GM12878 (cell line): ENCODE data around the gene PCSK5.

Experiments used
- CBX3 ChIP-seq: fragments of 200-600 bp; sonication (generic); IDR thresholded peaks from 2 replicates; pipeline ENCODE4 v1.6.1; 2016; ENCODE audit warnings: low read depth, borderline replicate concordance
- CBX5 ChIP-seq: sonication (generic); IDR thresholded peaks from 2 replicates; pipeline ENCODE4 v1.6.1; 2016; ENCODE audit warnings: low read depth, moderate library complexity, mild to moderate bottlenecking, inconsistent platforms
- CEBPZ ChIP-seq: fragments of 150-350 bp; IDR thresholded peaks from 2 replicates; pipeline ENCODE4 v1.6.1; 2016; ENCODE audit warnings: low read depth, low read length
- EZH2 ChIP-seq: IDR thresholded peaks from 2 replicates; pipeline ENCODE4 v1.6.1; 2012; ENCODE audit warnings: low read depth, mild to moderate bottlenecking, control low read depth, inconsistent platforms, low read length, borderline replicate concordance; ENCODE audit not compliant: control insufficient read depth
- HDAC2 ChIP-seq: fragments of 200-600 bp; sonication (generic); IDR thresholded peaks from 2 replicates; pipeline ENCODE4 v1.6.1; 2017
- IKZF1 ChIP-seq: fragments of 450-650 bp; conservative IDR thresholded peaks from 2 replicates; pipeline ENCODE4 v1.6.1; 2017; ENCODE audit warnings: antibody characterized with exemption, mild to moderate bottlenecking
- PBX3 ChIP-seq: IDR thresholded peaks from 2 replicates; pipeline ENCODE4 v1.6.1; 2011; ENCODE audit warnings: mild to moderate bottlenecking, low read depth, low read length, moderate library complexity; ENCODE audit not compliant: insufficient replicate concordance
- PML ChIP-seq: IDR thresholded peaks from 2 replicates; pipeline ENCODE4 v1.6.1; 2012; ENCODE audit warnings: low read length, inconsistent platforms
- POLR2A ChIP-seq: IDR thresholded peaks from 2 replicates; pipeline ENCODE4 v1.6.1; 2011; ENCODE audit warnings: low read depth, mild to moderate bottlenecking, low read length
- POLR2AphosphoS5 ChIP-seq: IDR thresholded peaks from 2 replicates; pipeline ENCODE4 v1.6.1; 2011; ENCODE audit warnings: mild to moderate bottlenecking, low read length, inconsistent platforms
- YY1 ChIP-seq: IDR thresholded peaks from 2 replicates; pipeline ENCODE4 v1.6.1; 2011; ENCODE audit warnings: low read depth, mild to moderate bottlenecking, low read length
- TF ChIP-seq, protein P1 (sequence below), 3 experiments: IDR thresholded peaks in 2 of 3; conservative IDR thresholded peaks in 1 of 3; 2 replicates each; pipeline ENCODE4 v1.5.1; 2011; ENCODE audit warnings: low read depth in 3 of 3, low read length in 3 of 3, mild to moderate bottlenecking in 3 of 3, control low read depth in 2 of 3, moderate library complexity in 2 of 3, inconsistent platforms in 1 of 3, mixed read lengths in 1 of 3; ENCODE audit not compliant: control insufficient read depth in 2 of 3, insufficient read depth in 1 of 3; ENCODE audit errors: extremely low read depth in 1 of 3
- TF ChIP-seq, protein P2 (sequence below): IDR thresholded peaks from 2 replicates; pipeline ENCODE4 v1.6.1; 2011; ENCODE audit warnings: low read depth, mild to moderate bottlenecking, low read length, moderate library complexity, borderline replicate concordance; ENCODE audit errors: extremely low read depth

DNA sequence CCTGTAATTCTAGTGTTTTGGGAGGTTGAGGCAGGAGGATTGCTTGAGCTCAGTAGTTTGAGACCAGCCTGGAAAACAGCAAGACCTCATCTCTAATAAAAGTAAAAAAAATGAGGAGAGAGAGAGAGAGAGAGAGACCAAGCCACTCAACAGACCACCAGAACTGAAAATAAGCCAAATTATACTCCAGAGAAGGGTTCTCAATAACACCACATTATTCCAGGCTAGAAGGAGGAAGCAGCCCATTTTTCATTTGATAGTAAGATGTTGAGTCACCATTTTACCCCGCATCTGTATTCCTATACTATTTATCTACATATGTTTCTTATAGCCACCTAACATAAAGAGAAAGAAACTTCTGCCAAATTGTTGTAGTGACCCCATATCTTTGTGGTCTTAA, 134.8 kb downstream of the PCSK5 start:
- TF ChIP-seq IKZF1 (no peak), POLR2AphosphoS5 (no peak), CBX5 (no peak), POLR2A (no peak), YY1 (no peak), CBX3 (no peak), PBX3 (no peak), CEBPZ (no peak), PML (no peak), EZH2 (no peak), HDAC2 (no peak)
- TF ChIP-seq, protein P1, sequence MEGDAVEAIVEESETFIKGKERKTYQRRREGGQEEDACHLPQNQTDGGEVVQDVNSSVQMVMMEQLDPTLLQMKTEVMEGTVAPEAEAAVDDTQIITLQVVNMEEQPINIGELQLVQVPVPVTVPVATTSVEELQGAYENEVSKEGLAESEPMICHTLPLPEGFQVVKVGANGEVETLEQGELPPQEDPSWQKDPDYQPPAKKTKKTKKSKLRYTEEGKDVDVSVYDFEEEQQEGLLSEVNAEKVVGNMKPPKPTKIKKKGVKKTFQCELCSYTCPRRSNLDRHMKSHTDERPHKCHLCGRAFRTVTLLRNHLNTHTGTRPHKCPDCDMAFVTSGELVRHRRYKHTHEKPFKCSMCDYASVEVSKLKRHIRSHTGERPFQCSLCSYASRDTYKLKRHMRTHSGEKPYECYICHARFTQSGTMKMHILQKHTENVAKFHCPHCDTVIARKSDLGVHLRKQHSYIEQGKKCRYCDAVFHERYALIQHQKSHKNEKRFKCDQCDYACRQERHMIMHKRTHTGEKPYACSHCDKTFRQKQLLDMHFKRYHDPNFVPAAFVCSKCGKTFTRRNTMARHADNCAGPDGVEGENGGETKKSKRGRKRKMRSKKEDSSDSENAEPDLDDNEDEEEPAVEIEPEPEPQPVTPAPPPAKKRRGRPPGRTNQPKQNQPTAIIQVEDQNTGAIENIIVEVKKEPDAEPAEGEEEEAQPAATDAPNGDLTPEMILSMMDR (IDR thresholded peaks at IDR 0.05 in 2 of 3, conservative IDR thresholded peaks at IDR 0.05 in 1 of 3; ENCODE audit: control insufficient read depth in 2 of 3, extremely low read depth in 1 of 3, insufficient read depth in 1 of 3, low read depth in 3 of 3, low read length in 3 of 3), result no peak
- TF ChIP-seq, protein P2, sequence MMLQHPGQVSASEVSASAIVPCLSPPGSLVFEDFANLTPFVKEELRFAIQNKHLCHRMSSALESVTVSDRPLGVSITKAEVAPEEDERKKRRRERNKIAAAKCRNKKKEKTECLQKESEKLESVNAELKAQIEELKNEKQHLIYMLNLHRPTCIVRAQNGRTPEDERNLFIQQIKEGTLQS, result no peak
